ENCODE data around the gene OMG. TPM values are rescaled to one million over a fixed set of nuclear protein-coding genes. Genes with fewer than 3 reads are reported as not detected.

The OMG gene
- total and polyA plus RNA-seq, 7 experiments from 2014 or later, result 0.41 to 1.0 (median 0.81) TPM; not detected in 2

GRCh38 chr17:31307640-31308039 lies 10.6 kb upstream of the OMG start:
- H3K4me3 Mint-ChIP-seq, result peak overlapping the region; percentile 38 to 95 (median 92)
- DNase-seq (no peak), ATAC-seq (no peak)
- ChIA-PET CTCF (no interaction called here), POLR2A (interaction anchor here (0.8 to 2.6 kb wide), 4 partner anchors 9 to 43 kb away, joined by 6 to 17 read pairs (median 10); partner anchors contain the start of gene EVI2A)
- H3K27me3 ChIP-seq (ENCODE audit: control insufficient read depth in 2 of 2, insufficient read depth in 2 of 2, low read length in 2 of 2), result no peaks in the 10 kb centered on the region
- H3K4me3 ChIP-seq (ENCODE audit: low read length), result peak overlapping the region; percentile 63
- H3K36me3 Mint-ChIP-seq, result peaks cover 19 to 59% (median 39%) of the 10 kb centered on the region in 5 donors
- H3K9me3 ChIP-seq (ENCODE audit: control insufficient read depth in 2 of 3, low read length in 3 of 3), result no peaks in the 10 kb centered on the region
- peak overlapping the region; percentile 82 for H3K27ac ChIP-seq (ENCODE audit: low read depth, low read length)
- H3K9me3 Mint-ChIP-seq, result peaks cover 0 to 18% (median 5%) of the 10 kb centered on the region in 11 donors
- intact Hi-C loops (cut with micrococcal nuclease), result loop anchor here (2.0 to 5.0 kb wide), 2 partner anchors 13 to 40 kb away; partner anchors contain the start of gene EVI2A (in 2 of the 2)
- H3K27me3 Mint-ChIP-seq, result no peaks in the 10 kb centered on the region
- H3K4me1 Mint-ChIP-seq, result peaks cover 40 to 73% (median 66%) of the 10 kb centered on the region in 7 donors
- peak overlapping the region; percentile 94 to 99 (median 95) for H3K27ac Mint-ChIP-seq
- peaks cover 13 to 21% (median 15%) of the 10 kb centered on the region in 3 experiments for H3K36me3 ChIP-seq (ENCODE audit: control insufficient read depth in 2 of 3, insufficient read depth in 3 of 3, low read length in 3 of 3)
- H3K4me1 ChIP-seq (ENCODE audit: control insufficient read depth in 2 of 2, insufficient read depth in 2 of 2, low read length in 2 of 2), result peaks cover 27 to 33% of the 10 kb centered on the region in 2 donors

GRCh38 chr17:31299624-31300023 lies 2.6 kb upstream of the OMG start:
- Histone ChIP-seq H3K27me3 (ENCODE audit: control insufficient read depth in 2 of 2, insufficient read depth in 2 of 2, low read length in 2 of 2) (no peaks in the 10 kb centered on the region), H3K36me3 (ENCODE audit: control insufficient read depth in 2 of 3, insufficient read depth in 3 of 3, low read length in 3 of 3) (peaks cover 2 to 10% (median 4%) of the 10 kb centered on the region in 3 experiments), H3K4me1 (ENCODE audit: control insufficient read depth in 2 of 2, insufficient read depth in 2 of 2, low read length in 2 of 2) (no peaks in the 10 kb centered on the region), H3K9me3 (ENCODE audit: control insufficient read depth in 2 of 3, low read length in 3 of 3) (no peaks in the 10 kb centered on the region), H3K4me3 (ENCODE audit: low read length) (no peak overlapping the region), H3K27ac (ENCODE audit: low read depth, low read length) (no peak overlapping the region)
- CTCF ChIA-PET, result no interaction called here
- Mint-ChIP-seq H3K36me3 (peaks cover 6 to 29% (median 24%) of the 10 kb centered on the region in 5 donors), H3K4me1 (peaks cover 10 to 91% (median 65%) of the 10 kb centered on the region in 7 donors), H3K9me3 (peaks cover 0 to 7% (median 3%) of the 10 kb centered on the region in 11 donors), H3K27me3 (no peaks in the 10 kb centered on the region), H3K27ac (peak overlapping the region in 4 of 9 donors; percentile 24 to 79 (median 55)), H3K4me3 (peak overlapping the region in 3 of 10 donors; percentile 36 to 69 (median 44))
- DNase-seq (no peak), ATAC-seq (no peak)
- intact Hi-C loops (cut with micrococcal nuclease), result loop anchor here in 1 of 2 donors (5.0 kb wide), 1 partner anchor 33 kb away; no protein-coding TSS in a partner anchor
- POLR2A ChIA-PET, result no interaction called here

GRCh38 chr17:31296142-31296541 lies 897 bp downstream of the OMG start:
- H3K27me3 Mint-ChIP-seq, result no peaks in the 10 kb centered on the region
- Histone ChIP-seq H3K4me1 (ENCODE audit: control insufficient read depth in 2 of 2, insufficient read depth in 2 of 2, low read length in 2 of 2) (no peaks in the 10 kb centered on the region), H3K27me3 (ENCODE audit: control insufficient read depth in 2 of 2, insufficient read depth in 2 of 2, low read length in 2 of 2) (no peaks in the 10 kb centered on the region), H3K36me3 (ENCODE audit: control insufficient read depth in 2 of 3, insufficient read depth in 3 of 3, low read length in 3 of 3) (no peaks in the 10 kb centered on the region), H3K9me3 (ENCODE audit: control insufficient read depth in 2 of 3, low read length in 3 of 3) (no peaks in the 10 kb centered on the region), H3K4me3 (ENCODE audit: low read length) (no peak overlapping the region), H3K27ac (ENCODE audit: low read depth, low read length) (no peak overlapping the region)
- no peak for DNase-seq
- no peak overlapping the region for H3K4me3 Mint-ChIP-seq
- intact Hi-C loops (cut with micrococcal nuclease), result loop anchor here in 1 of 2 donors (2.0 to 5.0 kb wide), 2 partner anchors 15 to 36 kb away; no protein-coding TSS in a partner anchor
- no peak for ATAC-seq
- no peaks in the 10 kb centered on the region for H3K9me3 Mint-ChIP-seq
- H3K36me3 Mint-ChIP-seq, result peaks cover 0 to 7% (median 3%) of the 10 kb centered on the region in 5 donors
- no peak overlapping the region for H3K27ac Mint-ChIP-seq
- H3K4me1 Mint-ChIP-seq, result peaks cover 7 to 61% (median 34%) of the 10 kb centered on the region in 7 donors
- ChIA-PET POLR2A (no interaction called here), CTCF (no interaction called here)

DNA sequence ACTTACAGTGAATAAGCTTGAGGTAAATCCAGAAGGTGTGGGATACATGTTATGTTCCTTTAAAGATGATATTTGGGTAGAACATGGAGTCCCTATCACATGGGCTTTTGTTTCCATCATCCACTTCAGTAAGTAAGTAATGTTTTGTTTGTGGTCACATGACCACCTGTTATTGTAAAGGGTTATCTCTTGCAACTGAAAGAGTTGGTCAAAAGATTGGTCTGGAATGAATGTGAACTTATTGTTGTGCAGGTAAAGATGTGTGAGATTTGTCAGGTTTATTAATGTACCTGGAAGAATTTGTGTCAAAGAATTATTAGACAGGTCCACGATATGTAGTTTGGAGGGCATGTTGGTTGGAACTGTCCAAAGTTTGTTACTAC lies 1.6 kb downstream of the OMG start:
- no peak overlapping the region for H3K4me3 ChIP-seq (ENCODE audit: low read length)
- H3K27ac Mint-ChIP-seq, result peak overlapping the region in 1 of 9 donors; percentile 7
- ChIA-PET CTCF (interaction anchor here (1.0 kb wide), 1 partner anchor 14 kb away, joined by 3 read pairs; no protein-coding TSS in a partner anchor), POLR2A (interaction anchor here (1.8 kb wide), 1 partner anchor 16 kb away, joined by 4 read pairs; no protein-coding TSS in a partner anchor)
- no peaks in the 10 kb centered on the region for H3K4me1 ChIP-seq (ENCODE audit: control insufficient read depth in 2 of 2, insufficient read depth in 2 of 2, low read length in 2 of 2)
- no peaks in the 10 kb centered on the region for H3K9me3 ChIP-seq (ENCODE audit: control insufficient read depth in 2 of 3, low read length in 3 of 3)
- intact Hi-C loops (cut with micrococcal nuclease), result loop anchor here in 1 of 2 donors (5.0 kb wide), 1 partner anchor 37 kb away; no protein-coding TSS in a partner anchor
- no peaks in the 10 kb centered on the region for H3K36me3 ChIP-seq (ENCODE audit: control insufficient read depth in 2 of 3, insufficient read depth in 3 of 3, low read length in 3 of 3)
- H3K36me3 Mint-ChIP-seq, result peaks cover 0 to 7% (median 3%) of the 10 kb centered on the region in 5 donors
- no peak overlapping the region for H3K27ac ChIP-seq (ENCODE audit: low read depth, low read length)
- no peaks in the 10 kb centered on the region for H3K27me3 Mint-ChIP-seq
- no peaks in the 10 kb centered on the region for H3K27me3 ChIP-seq (ENCODE audit: control insufficient read depth in 2 of 2, insufficient read depth in 2 of 2, low read length in 2 of 2)
- no peaks in the 10 kb centered on the region for H3K9me3 Mint-ChIP-seq
- no peak overlapping the region for H3K4me3 Mint-ChIP-seq
- DNase-seq, result no peak
- H3K4me1 Mint-ChIP-seq, result peaks cover 8 to 56% (median 29%) of the 10 kb centered on the region in 7 donors
- no peak for ATAC-seq

DNA sequence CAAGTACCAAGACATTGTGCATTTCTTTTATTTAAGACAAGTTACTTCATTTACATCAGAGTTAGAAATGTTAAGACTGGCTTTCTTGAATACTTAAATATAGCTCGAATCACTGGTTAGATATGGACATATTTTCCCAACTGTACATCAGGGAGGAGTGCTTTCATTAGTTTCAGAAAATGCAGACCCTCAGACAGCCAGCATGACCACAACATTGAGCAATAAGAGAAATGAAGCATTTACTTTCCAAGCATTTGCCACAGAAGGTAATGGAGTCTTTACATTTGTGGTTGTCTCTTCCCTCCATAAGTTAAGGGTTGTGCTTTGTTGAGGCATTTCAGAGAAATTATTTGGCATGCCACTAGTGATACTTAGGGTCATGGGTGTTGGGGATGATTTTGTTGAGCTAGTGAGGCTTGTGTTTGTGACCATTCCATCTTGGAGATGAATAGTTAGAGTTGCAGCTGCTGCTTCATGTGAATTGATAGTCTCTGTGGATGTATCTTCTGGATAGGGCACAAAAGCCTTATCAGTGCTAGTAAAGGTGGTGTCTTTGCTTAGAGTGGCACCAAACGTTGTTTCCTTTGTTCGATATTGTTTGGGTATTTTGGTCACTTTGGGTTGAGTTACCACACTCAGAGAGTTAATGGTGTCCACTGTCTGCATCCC lies 2.1 kb downstream of the OMG start:
- no peak overlapping the region for H3K4me3 Mint-ChIP-seq

GRCh38 chr17:31294231-31294630 lies 2.8 kb downstream of the OMG start:
- DNase-seq (no peak), ATAC-seq (no peak)
- no peak overlapping the region for H3K4me3 Mint-ChIP-seq
- CTCF ChIA-PET, result interaction anchor here (1.1 kb wide), 1 partner anchor 56 kb away, joined by 3 read pairs; no protein-coding TSS in a partner anchor
- H3K36me3 ChIP-seq (ENCODE audit: control insufficient read depth in 2 of 3, insufficient read depth in 3 of 3, low read length in 3 of 3), result no peaks in the 10 kb centered on the region
- peaks cover 7 to 57% (median 31%) of the 10 kb centered on the region in 7 donors for H3K4me1 Mint-ChIP-seq
- POLR2A ChIA-PET, result interaction anchor here (1.8 kb wide), 1 partner anchor 17 kb away, joined by 4 read pairs; no protein-coding TSS in a partner anchor
- no peaks in the 10 kb centered on the region for H3K4me1 ChIP-seq (ENCODE audit: control insufficient read depth in 2 of 2, insufficient read depth in 2 of 2, low read length in 2 of 2)
- H3K27me3 Mint-ChIP-seq, result no peaks in the 10 kb centered on the region
- no peaks in the 10 kb centered on the region for H3K9me3 ChIP-seq (ENCODE audit: control insufficient read depth in 2 of 3, low read length in 3 of 3)
- no peak overlapping the region for H3K27ac Mint-ChIP-seq
- H3K36me3 Mint-ChIP-seq, result peaks cover 0 to 7% (median 4%) of the 10 kb centered on the region in 5 donors
- intact Hi-C loops (cut with micrococcal nuclease), result no loop called here
- H3K9me3 Mint-ChIP-seq, result no peaks in the 10 kb centered on the region
- no peak overlapping the region for H3K27ac ChIP-seq (ENCODE audit: low read depth, low read length)
- H3K4me3 ChIP-seq (ENCODE audit: low read length), result no peak overlapping the region
- no peaks in the 10 kb centered on the region for H3K27me3 ChIP-seq (ENCODE audit: control insufficient read depth in 2 of 2, insufficient read depth in 2 of 2, low read length in 2 of 2)

More for the DNA sequence above, 2.1 kb downstream of the OMG start:
- DNase-seq, result no peak
- peaks cover 11 to 56% (median 30%) of the 10 kb centered on the region in 7 donors for H3K4me1 Mint-ChIP-seq
- Histone ChIP-seq H3K4me1 (ENCODE audit: control insufficient read depth in 2 of 2, insufficient read depth in 2 of 2, low read length in 2 of 2) (no peaks in the 10 kb centered on the region), H3K4me3 (ENCODE audit: low read length) (no peak overlapping the region), H3K9me3 (ENCODE audit: control insufficient read depth in 2 of 3, low read length in 3 of 3) (no peaks in the 10 kb centered on the region), H3K27me3 (ENCODE audit: control insufficient read depth in 2 of 2, insufficient read depth in 2 of 2, low read length in 2 of 2) (no peaks in the 10 kb centered on the region), H3K36me3 (ENCODE audit: control insufficient read depth in 2 of 3, insufficient read depth in 3 of 3, low read length in 3 of 3) (no peaks in the 10 kb centered on the region), H3K27ac (ENCODE audit: low read depth, low read length) (no peak overlapping the region)
- intact Hi-C loops (cut with micrococcal nuclease), result loop anchor here in 1 of 2 donors (5.0 kb wide), 1 partner anchor 37 kb away; no protein-coding TSS in a partner anchor
- POLR2A ChIA-PET, result interaction anchor here (1.8 kb wide), 1 partner anchor 16 kb away, joined by 4 read pairs; no protein-coding TSS in a partner anchor
- H3K36me3 Mint-ChIP-seq, result peaks cover 0 to 7% (median 4%) of the 10 kb centered on the region in 5 donors
- no peak for ATAC-seq
- H3K9me3 Mint-ChIP-seq, result no peaks in the 10 kb centered on the region
- CTCF ChIA-PET, result interaction anchor here (1.0 kb wide), 1 partner anchor 15 kb away, joined by 3 read pairs; no protein-coding TSS in a partner anchor
- peak overlapping the region in 1 of 9 donors; percentile 7 for H3K27ac Mint-ChIP-seq
- no peaks in the 10 kb centered on the region for H3K27me3 Mint-ChIP-seq
